ENCODE data around the gene OR56B4.
"Not testable (repeated sequence)": the region's sequence is repeated elsewhere in the genome, so short reads cannot be mapped to it uniquely, and the experiment has no call there.

OR56B4 gene, protein sequence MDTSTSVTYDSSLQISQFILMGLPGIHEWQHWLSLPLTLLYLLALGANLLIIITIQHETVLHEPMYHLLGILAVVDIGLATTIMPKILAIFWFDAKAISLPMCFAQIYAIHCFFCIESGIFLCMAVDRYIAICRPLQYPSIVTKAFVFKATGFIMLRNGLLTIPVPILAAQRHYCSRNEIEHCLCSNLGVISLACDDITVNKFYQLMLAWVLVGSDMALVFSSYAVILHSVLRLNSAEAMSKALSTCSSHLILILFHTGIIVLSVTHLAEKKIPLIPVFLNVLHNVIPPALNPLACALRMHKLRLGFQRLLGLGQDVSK

GRCh38 chr11:6107384-6107783 is at the start of gene OR56B4:
Gene OR56B4, plus strand, starts transcription at chr11:6107684. Its CDS starts 95 bp downstream, at chr11:6107779.
- H3K4me3 ChIP-seq (ENCODE audit: low read depth, low read length): not testable (repeated sequence)

- no peak overlapping the region for H3K4me3 ChIP-seq (ENCODE audit: low read depth, low read length)
Measured at GRCh38 chr11:6061475-6061874, 46.0 kb upstream of the OR56B4 start.

- H3K4me3 ChIP-seq (ENCODE audit: low read depth, low read length): no peak overlapping the region
Measured at GRCh38 chr11:6062691-6063358, 44.7 kb upstream of the OR56B4 start.

- no peak overlapping the region for H3K4me3 ChIP-seq (ENCODE audit: low read depth, low read length)
Measured at GRCh38 chr11:6067502-6067901, 40.0 kb upstream of the OR56B4 start.

- not testable (repeated sequence) for H3K4me3 ChIP-seq (ENCODE audit: low read depth, low read length)
Measured at GRCh38 chr11:6076443-6076842, 31.0 kb upstream of the OR56B4 start.

GRCh38 chr11:6077723-6078122 is 29.8 kb upstream of the OR56B4 start:
- H3K4me3 ChIP-seq (ENCODE audit: low read depth, low read length): no peak overlapping the region

DNA sequence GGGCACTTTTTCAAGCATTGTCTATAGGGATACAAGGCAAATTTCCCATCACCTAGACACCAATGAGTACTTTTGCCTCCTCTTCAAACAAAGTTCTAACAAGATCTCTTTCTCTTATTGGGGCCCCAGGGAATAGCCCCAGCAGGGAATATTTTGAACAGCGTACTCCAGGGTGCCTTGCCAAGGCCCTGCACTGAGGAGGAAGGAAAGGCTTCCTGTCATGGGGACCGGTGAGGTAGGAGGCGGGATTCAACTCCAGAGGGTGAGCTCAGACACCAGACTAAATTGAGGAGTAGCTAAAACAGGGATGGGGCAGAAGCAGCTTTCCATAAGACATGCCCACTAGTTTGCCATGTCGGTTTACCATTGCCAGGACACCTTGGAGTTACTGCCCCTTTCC is 28.0 kb upstream of the OR56B4 start:
- H3K4me3 ChIP-seq (ENCODE audit: low read depth, low read length): no peak overlapping the region

GRCh38 chr11:6083129-6083528 is 24.4 kb upstream of the OR56B4 start:
- H3K4me3 ChIP-seq (ENCODE audit: low read depth, low read length): no peak overlapping the region

- H3K4me3 ChIP-seq (ENCODE audit: low read depth, low read length): no peak overlapping the region
Measured at GRCh38 chr11:6084587-6084986, 22.9 kb upstream of the OR56B4 start.

- H3K4me3 ChIP-seq (ENCODE audit: low read depth, low read length): no peak overlapping the region
Measured at GRCh38 chr11:6094186-6094585, 13.3 kb upstream of the OR56B4 start.

- no peak overlapping the region for H3K4me3 ChIP-seq (ENCODE audit: low read depth, low read length)
Measured at GRCh38 chr11:6095798-6096197, 11.7 kb upstream of the OR56B4 start.

- no peak overlapping the region for H3K4me3 ChIP-seq (ENCODE audit: low read depth, low read length)
Measured at GRCh38 chr11:6096417-6096816, 11.1 kb upstream of the OR56B4 start.

- H3K4me3 ChIP-seq (ENCODE audit: low read depth, low read length): no peak overlapping the region
Measured at GRCh38 chr11:6099577-6099976, 7.9 kb upstream of the OR56B4 start.

GRCh38 chr11:6110011-6110410 is 2.5 kb downstream of the OR56B4 start:
- no peak overlapping the region for H3K4me3 ChIP-seq (ENCODE audit: low read depth, low read length)

GRCh38 chr11:6111673-6112072 is 4.2 kb downstream of the OR56B4 start:
- H3K4me3 ChIP-seq (ENCODE audit: low read depth, low read length): no peak overlapping the region

GRCh38 chr11:6116638-6117037 is 9.2 kb downstream of the OR56B4 start:
- H3K4me3 ChIP-seq (ENCODE audit: low read depth, low read length): no peak overlapping the region

DNA sequence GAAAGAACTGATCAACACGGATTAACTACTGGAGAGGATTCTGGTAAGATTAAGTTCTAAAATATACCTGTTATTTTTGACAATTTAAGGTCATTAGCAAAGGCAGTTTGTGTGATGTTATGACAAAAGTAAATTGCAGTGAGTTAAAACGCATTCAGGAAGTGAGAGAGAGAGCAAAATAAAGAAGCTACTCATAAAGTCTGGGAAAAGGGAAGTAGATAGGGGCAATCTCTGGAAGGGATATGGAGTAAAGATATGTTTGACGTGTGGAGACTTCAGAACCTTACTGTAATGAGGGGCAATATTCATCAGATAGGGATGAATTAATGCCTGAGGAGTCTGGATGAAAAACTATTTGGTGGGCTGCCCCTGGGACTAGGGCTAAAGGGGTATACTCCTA is 16.8 kb downstream of the OR56B4 start:
- no peak overlapping the region for H3K4me3 ChIP-seq (ENCODE audit: low read depth, low read length)

- no peak overlapping the region for H3K4me3 ChIP-seq (ENCODE audit: low read depth, low read length)
Measured at GRCh38 chr11:6127881-6128280, 20.4 kb downstream of the OR56B4 start.

DNA sequence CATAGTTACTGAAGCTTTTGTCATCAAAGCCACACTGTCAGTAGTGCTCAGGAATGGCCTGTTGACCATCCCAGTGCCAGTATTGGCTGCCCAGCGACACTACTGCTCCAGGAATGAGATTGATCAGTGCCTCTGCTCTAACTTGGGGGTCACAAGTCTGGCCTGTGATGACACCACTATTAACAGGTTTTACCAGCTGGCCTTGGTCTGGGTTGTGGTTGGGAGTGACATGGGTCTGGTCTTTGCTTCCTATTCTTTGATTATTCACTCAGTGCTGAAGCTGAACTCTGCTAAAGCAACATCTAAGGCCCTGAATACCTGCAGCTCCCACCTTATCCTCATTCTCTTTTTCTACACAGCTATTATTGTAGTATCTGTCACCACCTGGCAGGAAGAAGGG is 21.5 kb downstream of the OR56B4 start:
- H3K4me3 ChIP-seq (ENCODE audit: low read depth, low read length): no peak overlapping the region

DNA sequence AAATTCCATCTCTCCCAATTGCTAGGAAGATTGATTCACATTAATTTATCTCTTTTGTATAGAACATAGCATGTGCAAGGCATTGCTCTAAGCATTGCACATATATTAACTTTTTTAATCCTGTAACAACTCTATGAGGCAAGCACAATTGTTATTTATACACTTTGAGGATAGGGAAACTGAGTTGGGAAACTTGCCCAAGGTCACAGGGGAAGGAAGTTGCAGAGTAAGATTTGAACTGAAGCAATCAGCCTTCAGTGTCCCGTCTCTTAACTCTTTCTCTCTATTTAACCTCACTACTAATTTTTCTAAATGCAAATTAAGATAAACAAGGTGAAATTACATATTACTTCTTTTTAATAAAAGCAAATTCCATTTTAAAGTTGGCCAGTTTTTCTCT is 22.2 kb downstream of the OR56B4 start:
- no peak overlapping the region for H3K4me3 ChIP-seq (ENCODE audit: low read depth, low read length)

- no peak overlapping the region for H3K4me3 ChIP-seq (ENCODE audit: low read depth, low read length)
Measured at GRCh38 chr11:6132431-6132830, 24.9 kb downstream of the OR56B4 start.

GRCh38 chr11:6135936-6136335 is 28.5 kb downstream of the OR56B4 start:
- not testable (repeated sequence) for H3K4me3 ChIP-seq (ENCODE audit: low read depth, low read length)

DNA sequence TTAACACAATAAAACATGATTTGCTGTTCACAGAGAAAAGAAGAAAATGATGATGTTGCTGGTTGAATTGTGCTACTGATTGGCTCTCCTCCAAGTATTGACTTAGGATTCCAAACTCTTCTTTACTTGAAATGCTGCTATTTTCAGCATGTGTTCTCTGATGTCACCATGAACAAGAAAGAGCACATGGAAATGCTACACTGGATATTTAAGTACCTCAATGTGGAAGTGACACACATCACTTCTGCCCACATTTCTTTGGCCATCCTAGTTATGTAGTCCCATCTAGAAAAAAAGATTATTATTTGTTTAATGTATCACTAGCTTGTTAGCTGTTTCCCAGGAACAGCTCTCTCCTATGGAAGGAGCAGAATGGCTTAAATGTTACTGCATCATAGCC is 35.5 kb downstream of the OR56B4 start:
- H3K4me3 ChIP-seq (ENCODE audit: low read depth, low read length): no peak overlapping the region

All from iPS-11a (cell line).